GM19468 (cell line): ENCODE data around the gene FCHSD2.
"Not testable (repeated sequence)": the region's sequence is repeated elsewhere in the genome, so short reads cannot be mapped to it uniquely, and the experiment has no call there.

Source experiments
- ATAC-seq: cut with Tn5 transposase; IDR thresholded peaks from one replicate; pipeline ENCODE4 v1.9.1; 2021; ENCODE audit warnings: mild to moderate bottlenecking, moderate library complexity, moderate number of reproducible peaks; ENCODE audit not compliant: unreplicated experiment; ENCODE audit errors: extremely low read depth

The FCHSD2 gene

DNA sequence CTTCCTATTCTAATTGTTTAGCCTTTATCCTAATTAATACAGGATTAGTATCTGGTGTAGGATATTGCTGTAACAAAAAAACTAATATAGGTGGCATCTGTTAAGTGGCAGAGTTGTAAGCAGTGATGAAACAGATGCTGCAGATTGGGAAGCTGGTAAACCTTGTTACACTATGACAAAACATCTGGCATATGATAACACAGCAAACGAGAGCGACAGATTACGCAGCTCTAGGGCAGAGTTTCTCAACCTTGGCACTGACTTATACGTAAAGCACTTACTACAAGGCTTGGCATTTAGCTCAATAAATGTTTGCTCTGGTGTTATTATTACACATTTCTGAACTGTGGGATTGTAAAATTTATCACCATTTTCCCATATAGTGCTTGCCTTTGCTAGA is 190.9 kb downstream of the FCHSD2 start:
- no peak for ATAC-seq

DNA sequence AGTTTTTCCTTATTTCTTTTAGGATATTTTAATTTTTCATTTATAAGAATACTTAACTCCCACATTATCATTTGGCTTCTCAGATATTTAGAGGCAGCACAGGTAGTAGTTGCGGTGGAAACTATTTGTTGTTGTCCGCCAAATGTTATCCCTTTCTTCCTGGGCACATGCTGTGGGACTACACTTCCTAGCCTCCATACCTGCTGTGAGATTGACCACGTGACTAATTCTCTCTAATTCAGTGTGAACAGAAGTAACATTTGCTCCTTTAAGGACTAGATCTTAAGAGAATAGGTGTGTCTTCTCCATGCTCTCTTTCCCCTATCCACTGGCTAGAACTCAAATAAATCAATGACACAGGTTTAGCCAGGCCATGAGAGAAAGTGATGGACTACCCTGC is 191.4 kb downstream of the FCHSD2 start:
- no peak for ATAC-seq

DNA sequence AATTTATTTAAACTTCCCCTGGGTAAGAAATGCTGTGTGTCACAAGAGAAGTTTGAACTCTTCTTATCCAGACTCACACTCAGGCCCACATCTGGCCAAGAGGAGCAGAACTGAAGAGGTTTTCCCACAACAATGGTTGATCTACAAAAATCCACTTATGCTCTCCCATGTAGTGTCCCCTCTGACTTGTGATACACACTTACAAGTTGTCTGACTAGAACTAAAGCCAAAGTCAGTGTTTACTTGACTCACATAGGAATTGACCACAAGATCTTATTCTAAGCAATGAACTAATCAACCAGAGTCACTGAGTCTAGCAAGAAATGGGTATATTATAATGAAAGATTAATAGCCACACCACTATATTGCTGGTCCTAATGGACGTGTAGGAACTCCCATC is 194.9 kb downstream of the FCHSD2 start:
- no peak for ATAC-seq

DNA sequence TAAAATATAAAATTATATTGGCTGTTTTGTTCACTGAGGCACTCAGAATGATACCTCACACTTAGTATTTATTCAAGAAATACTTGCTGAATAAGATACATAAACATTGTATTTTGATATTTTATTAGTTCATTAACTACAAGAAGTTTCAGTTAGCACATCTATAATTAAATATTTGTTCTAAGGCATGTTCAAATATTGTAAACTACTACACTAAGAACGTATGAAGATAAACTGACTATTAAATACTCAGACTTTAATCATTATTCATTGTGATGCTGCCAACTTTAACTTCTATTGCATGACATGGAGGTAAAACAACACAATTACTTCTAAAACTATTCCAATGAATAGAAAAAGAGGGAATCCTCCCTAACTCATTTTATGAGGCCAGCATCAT is 198.5 kb downstream of the FCHSD2 start:
- no peak for ATAC-seq

DNA sequence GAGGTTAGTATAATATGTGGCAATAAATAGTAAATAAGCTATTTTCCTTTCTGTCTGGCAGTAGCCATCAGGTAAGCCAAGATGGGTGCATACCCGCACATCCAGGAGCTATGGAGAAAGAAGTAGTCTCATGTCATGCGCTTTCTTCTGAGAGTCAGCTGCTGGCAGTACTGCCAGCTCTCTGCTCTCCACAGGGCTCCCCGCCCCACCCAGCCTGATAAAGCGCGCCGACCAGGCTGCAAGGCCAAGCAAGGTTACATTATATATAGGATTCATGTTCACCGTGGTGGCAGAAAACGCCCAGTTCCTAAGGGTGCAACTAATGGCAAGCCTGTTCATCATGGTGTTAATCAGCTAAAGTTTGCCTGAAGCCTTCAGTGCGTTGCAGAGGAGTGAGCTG is 201.7 kb downstream of the FCHSD2 start:
- ATAC-seq, result no peak

DNA sequence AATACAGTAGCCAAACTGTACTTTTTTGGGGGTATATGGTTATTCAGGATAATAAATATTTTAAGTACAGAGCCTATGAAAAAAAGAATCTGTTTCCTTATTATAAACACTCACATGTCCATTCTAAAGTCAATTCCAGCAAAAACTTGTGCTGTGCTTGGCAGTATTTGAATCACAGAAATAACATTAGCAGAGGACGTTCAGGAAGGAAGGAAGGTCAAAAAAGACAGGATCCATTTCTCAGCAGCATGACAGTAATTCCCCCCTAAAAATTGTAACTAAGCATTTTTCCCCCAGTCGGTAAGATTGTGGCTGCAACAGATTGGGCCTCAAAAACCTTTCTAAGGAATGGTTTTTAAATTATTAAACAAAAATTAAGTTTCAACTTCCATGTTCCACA is 203.1 kb downstream of the FCHSD2 start:
- ATAC-seq, result no peak

DNA sequence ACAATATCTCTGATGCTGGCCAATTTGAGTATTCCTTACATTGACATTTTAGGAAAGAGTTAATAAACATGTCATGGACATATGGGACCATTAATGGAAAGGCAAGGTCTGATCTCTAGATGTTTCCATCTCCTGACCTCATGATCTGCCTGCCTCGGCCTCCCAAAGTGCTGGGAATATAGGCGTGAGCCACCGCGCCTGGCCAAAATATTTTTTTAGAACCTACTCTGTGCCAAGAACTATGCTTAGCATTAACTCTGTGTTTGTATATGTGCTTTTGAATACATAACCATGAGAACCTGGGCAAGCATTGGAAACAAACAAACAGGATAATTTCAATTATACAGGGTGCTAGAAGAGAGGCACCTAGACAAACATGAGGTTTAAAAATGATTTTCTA is 204.7 kb downstream of the FCHSD2 start:
- ATAC-seq, result no peak

DNA sequence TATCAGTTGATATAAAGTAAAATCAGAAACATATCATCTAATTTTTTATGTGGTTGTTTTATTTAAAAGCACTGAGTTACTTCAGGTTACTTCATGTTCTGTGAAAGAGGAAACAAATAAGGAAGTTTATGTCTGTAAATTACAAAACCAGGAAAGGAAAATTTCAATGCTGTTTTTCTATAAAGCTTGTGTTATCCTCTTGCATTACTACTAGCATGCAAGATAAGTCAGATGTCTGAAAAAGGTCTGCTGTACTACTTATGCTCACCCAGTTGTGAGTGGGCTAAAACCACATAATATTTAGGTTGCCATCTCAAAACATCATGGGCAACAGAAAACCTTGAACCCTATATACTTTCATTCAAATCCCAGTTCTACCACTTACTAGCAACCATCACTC is 206.4 kb downstream of the FCHSD2 start:
- ATAC-seq, result no peak

DNA sequence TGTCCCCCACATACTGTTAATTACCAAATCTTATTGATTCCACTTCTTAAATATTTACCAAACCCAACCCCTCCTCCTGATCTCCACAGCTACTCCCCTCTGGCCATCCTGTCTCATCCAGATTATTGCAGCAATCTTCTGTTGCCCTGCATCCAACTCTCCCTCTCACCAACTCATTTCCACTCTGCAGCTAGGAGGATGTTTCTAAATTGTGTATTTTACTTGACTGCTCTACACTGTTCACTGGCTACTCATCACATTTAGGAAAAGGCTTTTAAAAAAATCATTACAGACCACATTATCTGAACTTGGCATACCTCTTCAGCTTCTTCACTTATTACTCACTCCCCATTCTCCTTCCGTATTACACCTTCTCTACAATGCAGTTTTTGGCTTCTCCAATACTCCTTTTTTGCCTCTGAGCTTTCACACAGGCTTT is 210.0 kb downstream of the FCHSD2 start:
- no peak for ATAC-seq

DNA sequence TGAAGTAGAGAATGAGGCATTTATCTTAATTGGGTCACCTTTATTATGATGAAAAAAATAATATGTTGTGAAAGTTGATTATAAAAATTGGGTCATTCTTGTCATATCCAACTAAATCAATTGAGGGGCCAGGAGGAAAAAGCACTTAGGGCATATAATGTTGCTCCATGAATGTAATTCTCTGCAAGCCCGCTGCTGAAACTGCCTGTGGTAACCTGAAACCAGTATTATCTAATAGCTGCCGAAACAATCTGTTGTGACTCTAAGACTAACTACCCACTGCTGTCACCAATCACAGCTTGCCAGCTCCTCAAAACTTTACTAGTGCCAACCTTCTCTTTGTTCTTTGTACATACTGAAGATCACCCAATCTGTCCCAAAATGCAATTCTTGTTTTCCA is 212.1 kb downstream of the FCHSD2 start:
- ATAC-seq, result no peak

DNA sequence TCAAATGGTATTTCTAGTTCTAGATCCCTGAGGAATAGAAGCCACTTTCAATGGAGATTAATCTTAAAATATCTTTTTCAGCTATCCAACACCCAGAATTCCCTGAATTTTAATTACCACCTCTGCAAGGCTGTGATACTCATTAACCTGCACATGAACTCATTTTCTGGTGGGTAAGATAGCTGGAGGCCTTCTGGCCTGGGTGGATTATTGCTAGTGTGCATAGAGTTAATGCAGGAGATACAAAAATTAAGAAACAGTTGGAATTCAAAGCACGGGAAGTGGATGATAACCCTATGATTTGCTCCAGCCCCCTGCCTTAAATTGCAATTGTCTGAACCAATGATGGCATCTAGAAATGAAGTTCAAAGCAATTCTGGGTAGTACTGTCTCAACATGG is 212.9 kb downstream of the FCHSD2 start:
- ATAC-seq, result no peak

DNA sequence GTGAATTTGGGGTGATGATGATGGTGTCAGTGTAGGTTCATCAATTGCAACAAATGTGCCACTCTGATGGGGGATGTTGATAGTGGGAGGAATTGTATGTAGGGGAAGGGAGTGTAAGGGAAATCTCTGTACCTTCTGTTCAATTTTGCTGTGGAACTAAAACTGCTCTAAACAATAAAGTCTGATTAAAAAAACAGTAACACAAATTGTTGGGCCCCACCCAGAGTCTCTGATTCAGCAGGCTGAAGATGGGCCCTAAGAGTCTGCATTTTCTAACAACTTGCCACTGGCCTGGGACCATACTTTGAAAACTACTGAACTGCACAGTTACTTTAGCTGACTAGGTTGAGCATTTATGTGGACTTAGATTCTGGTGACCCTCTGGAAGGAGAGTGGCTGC is 214.7 kb downstream of the FCHSD2 start:
- no peak for ATAC-seq

DNA sequence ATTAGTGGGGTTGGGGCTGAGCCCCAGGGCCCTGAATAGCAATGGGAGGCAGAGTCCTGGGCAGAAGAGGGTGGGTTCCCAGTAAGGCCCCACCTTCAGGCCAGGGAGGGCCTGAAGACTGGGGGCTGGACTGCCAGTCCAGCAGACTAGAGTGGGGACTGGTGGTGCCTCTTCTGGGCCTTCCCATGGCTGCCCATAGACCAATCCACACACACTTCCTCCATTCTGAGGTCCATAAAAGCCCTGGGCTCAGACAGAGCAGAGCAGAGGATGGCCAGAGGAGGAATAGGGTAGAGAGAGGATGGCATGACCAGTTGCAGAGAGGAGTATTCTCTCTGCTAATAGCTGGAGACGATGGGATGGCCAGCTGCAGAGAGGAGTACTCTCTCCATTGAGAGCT is 216.0 kb downstream of the FCHSD2 start:
- no peak for ATAC-seq

DNA sequence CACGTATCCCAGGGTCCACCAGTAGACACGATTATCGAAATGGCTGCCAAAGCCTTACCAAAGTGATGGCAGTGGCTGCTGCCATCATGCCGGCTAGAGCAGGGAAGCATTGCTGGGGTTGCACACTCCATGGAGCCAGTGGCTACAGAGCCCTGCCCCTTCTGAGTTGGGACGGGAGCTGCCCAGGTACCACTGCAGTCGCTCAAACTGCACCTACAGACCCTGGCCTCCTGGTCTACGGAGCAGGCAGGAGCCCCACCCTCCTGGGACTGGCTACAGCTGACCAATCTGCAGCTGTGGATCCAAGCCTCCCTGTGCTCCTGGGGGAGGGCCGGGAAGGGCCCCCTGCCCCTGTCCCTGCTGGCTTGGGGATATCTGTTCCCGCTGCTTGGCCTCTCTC is 216.5 kb downstream of the FCHSD2 start:
- no peak for ATAC-seq

DNA sequence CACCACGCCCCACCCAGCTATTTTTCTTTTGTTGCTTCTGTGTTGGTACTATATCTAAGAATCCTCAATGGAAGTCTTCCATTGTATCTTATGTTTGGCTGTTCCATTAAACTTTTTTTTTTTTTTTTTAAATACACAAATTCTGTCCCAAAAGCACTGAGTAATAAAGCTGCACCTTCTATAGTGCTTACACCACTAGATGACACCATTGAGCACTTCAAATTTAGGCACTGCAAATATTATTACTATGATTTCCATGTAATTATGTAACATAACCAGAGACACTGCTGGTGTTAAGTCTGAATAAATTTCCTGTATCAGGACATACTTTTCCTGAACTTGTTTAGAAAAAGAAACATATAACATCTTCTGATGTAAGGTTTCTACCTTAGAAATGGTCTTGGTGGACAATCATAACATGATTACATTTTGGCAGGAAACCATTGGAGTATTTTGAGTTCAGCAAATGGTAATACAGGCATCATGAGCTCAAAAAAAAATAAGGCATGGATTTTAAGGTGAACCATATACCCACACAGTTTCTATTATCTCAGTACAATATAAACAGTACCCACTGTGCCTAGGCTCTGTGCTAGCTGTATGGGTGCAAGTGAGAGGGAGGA is 217.4 kb downstream of the FCHSD2 start:
- no peak for ATAC-seq

DNA sequence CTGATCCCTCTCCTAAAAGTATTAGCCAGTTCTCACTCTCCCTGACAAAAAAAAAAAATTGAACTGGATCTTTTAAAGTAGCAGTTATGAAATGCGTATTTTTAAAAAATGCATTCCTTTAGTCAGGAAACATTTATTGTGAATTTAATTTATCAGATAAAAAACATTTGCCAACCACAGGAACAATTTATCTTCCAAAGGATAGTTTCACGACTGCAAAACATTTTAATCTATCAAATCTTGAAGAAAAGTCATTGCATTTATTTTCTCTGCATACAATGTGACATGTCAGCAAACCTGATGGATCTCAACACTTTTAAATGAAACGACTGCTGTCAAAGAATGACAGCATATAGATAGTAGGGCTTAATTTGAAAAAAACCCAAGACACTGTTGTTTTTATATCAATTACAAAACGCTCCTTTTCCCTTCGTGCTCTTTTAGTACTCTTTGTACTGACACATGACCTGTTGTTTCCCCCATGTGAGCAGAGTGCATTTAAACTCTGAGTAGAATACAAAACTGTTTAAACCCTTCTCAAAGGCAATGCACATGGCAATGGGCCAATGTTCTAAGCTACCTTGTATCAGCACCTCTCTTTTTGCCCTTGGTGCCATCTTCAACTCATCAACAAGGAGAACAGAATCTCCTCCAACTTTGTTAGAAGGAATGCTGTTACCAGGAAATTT is 220.9 kb downstream of the FCHSD2 start:
- ATAC-seq, result no peak

DNA sequence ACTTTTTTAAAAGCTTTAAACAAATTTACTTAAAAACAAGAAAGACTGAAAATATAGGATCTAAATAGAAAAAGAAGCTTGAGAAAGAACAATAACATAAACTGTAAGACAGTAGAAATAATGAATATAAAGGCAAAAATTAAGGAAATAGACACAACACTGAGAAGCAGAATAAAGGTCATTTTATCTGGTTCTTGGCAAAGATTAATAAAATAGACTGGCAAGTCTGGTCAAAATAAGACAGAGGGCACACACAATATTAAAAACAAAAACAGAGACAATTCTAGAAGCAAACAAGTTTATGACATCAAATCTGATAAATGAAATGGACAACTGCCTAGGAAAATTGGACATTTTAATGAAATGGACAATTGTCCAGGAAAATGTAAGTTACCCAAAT is 222.1 kb downstream of the FCHSD2 start:
- no peak for ATAC-seq

DNA sequence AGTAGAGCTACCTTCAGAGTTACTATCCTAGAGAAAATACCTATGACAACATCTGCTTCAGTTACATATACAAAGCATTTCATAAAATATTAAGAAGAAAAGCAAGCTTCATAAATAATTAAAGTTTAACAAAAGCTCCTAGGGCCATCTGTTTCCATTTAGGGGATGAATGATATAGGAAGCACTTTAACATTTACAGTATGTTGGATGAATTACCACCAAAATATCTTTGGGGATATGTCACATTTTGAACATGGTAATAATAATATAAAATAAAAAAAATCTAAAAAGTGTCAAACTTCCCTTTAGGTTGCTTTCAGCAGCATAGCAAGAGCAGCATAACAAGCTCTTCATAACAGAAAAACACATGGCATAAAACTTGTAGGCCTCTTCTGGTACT is 223.3 kb downstream of the FCHSD2 start:
- no peak for ATAC-seq

DNA sequence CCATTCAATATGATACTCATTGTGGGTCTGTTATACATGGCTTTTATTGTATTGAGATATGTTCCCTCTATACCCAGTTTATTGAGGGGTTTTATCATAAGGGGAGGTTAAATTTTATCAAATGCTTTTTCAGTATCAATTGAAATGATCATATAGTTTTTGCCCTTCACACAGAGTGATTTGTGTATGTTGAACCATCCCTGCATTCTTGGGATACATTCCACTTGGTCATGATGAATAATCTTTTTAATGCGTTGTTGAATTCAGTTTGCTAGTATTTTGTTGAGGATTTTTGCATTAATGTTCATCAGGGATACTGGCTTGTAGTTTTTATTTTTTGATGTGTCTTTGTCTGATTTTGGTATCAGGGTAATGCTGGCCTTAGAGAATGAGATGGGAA is 229.9 kb downstream of the FCHSD2 start:
- no peak for ATAC-seq

DNA sequence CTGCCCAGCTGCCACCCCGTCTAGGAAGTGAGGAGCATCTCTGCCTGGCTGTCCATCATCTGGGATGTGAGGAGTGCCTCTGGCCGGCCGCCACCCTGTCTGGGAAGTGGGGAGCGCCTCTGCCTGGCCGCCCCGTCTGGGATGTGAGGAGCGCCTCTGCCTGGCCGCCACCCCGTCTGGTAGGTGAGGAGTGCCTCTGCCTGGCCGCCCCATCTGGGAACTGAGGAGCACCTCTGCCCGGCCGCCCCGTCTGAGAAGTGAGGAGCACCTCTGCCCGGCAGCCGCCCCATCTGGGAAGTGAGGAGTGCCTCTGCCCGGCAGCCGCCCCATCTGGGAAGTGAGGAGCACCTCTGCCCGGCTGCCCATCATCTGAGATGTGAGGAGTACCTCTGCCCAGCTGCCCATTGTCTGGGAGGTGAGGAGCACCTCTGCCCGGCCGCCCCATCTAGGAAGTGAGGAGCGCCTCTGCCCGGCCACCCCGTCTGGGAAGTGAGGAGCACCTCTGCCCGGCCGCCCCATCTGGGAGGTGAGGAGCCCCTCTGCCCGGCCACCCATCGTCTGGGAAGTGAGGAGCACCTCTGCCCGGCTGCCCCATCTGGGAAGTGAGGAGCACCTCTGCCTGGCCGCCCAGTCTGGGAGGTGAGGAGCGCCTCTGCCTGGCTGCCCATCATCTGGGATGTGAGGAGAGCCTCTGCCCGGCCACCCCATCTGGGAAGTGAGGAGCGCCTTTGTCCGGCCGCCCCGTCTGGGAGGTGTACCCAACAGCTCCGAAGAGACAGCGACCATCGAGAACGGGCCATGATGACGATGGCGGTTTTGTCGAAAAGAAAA is 232.3 kb downstream of the FCHSD2 start:
- not testable (repeated sequence) for ATAC-seq

DNA sequence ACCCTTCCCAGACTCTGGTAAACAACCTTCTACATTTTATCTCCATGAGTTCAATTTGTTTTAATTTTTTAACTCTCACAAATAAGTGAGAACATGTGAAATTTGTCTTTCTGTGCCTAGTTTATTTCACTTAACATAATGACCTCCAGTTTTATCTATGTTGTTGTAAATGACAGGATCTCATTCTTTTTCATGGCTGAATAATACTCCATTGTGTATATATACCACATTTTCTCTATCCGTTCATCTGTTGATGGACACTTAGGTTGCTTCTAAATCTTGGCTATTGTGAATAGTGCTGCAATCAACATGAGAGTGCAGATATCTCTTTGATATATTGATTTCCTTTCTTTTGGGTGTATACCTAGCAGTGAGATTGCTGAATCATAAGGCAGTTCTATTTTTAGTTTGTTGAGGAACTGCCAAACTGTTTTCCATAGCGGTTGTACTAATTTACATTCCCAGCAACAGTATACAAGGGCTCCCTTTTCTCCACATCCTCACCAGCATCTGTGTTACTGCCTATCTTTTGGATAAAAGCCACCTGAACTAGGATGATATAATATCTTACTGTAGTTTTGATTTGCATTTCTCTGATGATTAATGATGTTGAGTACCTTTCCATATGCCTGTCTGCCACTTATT is 234.0 kb downstream of the FCHSD2 start:
- ATAC-seq, result no peak
